NT2/D1 (cell line): Measurements from ENCODE around the gene PGBD5.

Experiments
- DNase-seq: peaks from one replicate; pipeline ENCODE4 v3.0.0-alpha.2; 2011; ENCODE audit warnings: low read depth, low spot score
- H3K27me3 ChIP-seq: 2 replicates; pipeline ENCODE4 v1.6.0; 2011; ENCODE audit warnings: mild to moderate bottlenecking; ENCODE audit not compliant: insufficient read length, insufficient read depth
- H3K36me3 ChIP-seq: 2 replicates; pipeline ENCODE4 v1.6.1; 2011; ENCODE audit warnings: mild to moderate bottlenecking, low read length, mixed read lengths; ENCODE audit not compliant: insufficient read depth, insufficient read length
- H3K4me1 ChIP-seq: 2 replicates; pipeline ENCODE4 v1.5.1; 2011; ENCODE audit not compliant: insufficient read depth, insufficient read length
- H3K4me3 ChIP-seq: 2 replicates; pipeline ENCODE4 v1.5.1; 2011; ENCODE audit warnings: low read depth; ENCODE audit not compliant: insufficient read length
- H3K9ac ChIP-seq: 2 replicates; pipeline ENCODE4 v1.6.0; 2011; ENCODE audit warnings: low read depth; ENCODE audit not compliant: insufficient read length
- H3K9me3 ChIP-seq: 2 replicates; pipeline ENCODE4 v1.5.1; 2011; ENCODE audit warnings: mild to moderate bottlenecking, low read length; ENCODE audit not compliant: insufficient read depth
- SUZ12 ChIP-seq: IDR thresholded peaks from 2 replicates; pipeline ENCODE4 v1.6.1; 2011; ENCODE audit not compliant: insufficient read length, insufficient read depth; ENCODE audit errors: extremely low read depth
- YY1 ChIP-seq: IDR thresholded peaks from 2 replicates; pipeline ENCODE4 v1.6.1; 2011; ENCODE audit not compliant: insufficient read length, insufficient read depth
- ZNF274 ChIP-seq: IDR thresholded peaks from 2 replicates; pipeline ENCODE4 v1.6.1; 2011; ENCODE audit warnings: mild to moderate bottlenecking, low read depth, low read length

The PGBD5 gene

GRCh38 chr1:230355128-230355527 is 71.0 kb downstream of the PGBD5 start:
- Histone ChIP-seq H3K27me3 (no peaks in the 10 kb centered on the region), H3K4me3 (no peak overlapping the region), H3K4me1 (peaks cover 2% of the 10 kb centered on the region)

GRCh38 chr1:230354005-230354404 is 72.1 kb downstream of the PGBD5 start:
- Histone ChIP-seq H3K9me3 (0 out of 2 replicates have a peak, but pooled peaks cover 5% of the 10 kb centered on the region), H3K36me3 (peaks cover 22% of the 10 kb centered on the region), H3K9ac (no peak overlapping the region), H3K4me3 (no peak overlapping the region), H3K4me1 (peaks cover 2% of the 10 kb centered on the region), H3K27me3 (no peaks in the 10 kb centered on the region)
- DNase-seq: no peak
- no peak for TF ChIP-seq ZNF274

More at GRCh38 chr1:230355128-230355527, 71.0 kb downstream of the PGBD5 start:
- TF ChIP-seq YY1 (no peak), ZNF274 (no peak), SUZ12 (no peak)
- DNase-seq: no peak
- Histone ChIP-seq H3K9me3 (0 out of 2 replicates have a peak, but pooled peaks cover 3% of the 10 kb centered on the region), H3K9ac (no peak overlapping the region), H3K36me3 (peaks cover 18% of the 10 kb centered on the region)

GRCh38 chr1:230352537-230352936 is 73.6 kb downstream of the PGBD5 start:
- no peaks in the 10 kb centered on the region for H3K27me3 ChIP-seq
- H3K36me3 ChIP-seq: peaks cover 22% of the 10 kb centered on the region
- no peak for DNase-seq
- H3K4me3 ChIP-seq: no peak overlapping the region
- no peak for TF ChIP-seq SUZ12
- no peak for TF ChIP-seq YY1
- TF ChIP-seq ZNF274: no peak
- no peak overlapping the region for H3K9ac ChIP-seq
- peaks cover 2% of the 10 kb centered on the region for H3K4me1 ChIP-seq
- H3K9me3 ChIP-seq: 0 out of 2 replicates have a peak, but pooled peaks cover 5% of the 10 kb centered on the region

GRCh38 chr1:230351983-230352382 is 74.1 kb downstream of the PGBD5 start:
- H3K9me3 ChIP-seq: 0 out of 2 replicates have a peak, but pooled peaks cover 5% of the 10 kb centered on the region
- no peak for DNase-seq
- peaks cover 2% of the 10 kb centered on the region for H3K4me1 ChIP-seq
- no peaks in the 10 kb centered on the region for H3K27me3 ChIP-seq
- H3K36me3 ChIP-seq: peaks cover 21% of the 10 kb centered on the region
- no peak overlapping the region for H3K9ac ChIP-seq
- TF ChIP-seq YY1: no peak
- no peak for TF ChIP-seq ZNF274
- TF ChIP-seq SUZ12: no peak
- no peak overlapping the region for H3K4me3 ChIP-seq

- Histone ChIP-seq H3K36me3 (peaks cover 16% of the 10 kb centered on the region), H3K4me1 (peaks cover 2% of the 10 kb centered on the region), H3K4me3 (no peak overlapping the region), H3K9ac (no peak overlapping the region), H3K27me3 (no peaks in the 10 kb centered on the region), H3K9me3 (0 out of 2 replicates have a peak, but pooled peaks cover 5% of the 10 kb centered on the region)
- no peak for DNase-seq
- TF ChIP-seq ZNF274: no peak
- TF ChIP-seq YY1: no peak
- TF ChIP-seq SUZ12: no peak
Observed at GRCh38 chr1:230351514-230351913, 74.6 kb downstream of the PGBD5 start.

- Histone ChIP-seq H3K27me3 (no peaks in the 10 kb centered on the region), H3K36me3 (peaks cover 14% of the 10 kb centered on the region), H3K4me3 (no peak overlapping the region), H3K9me3 (0 out of 2 replicates have a peak, but pooled peaks cover 5% of the 10 kb centered on the region), H3K9ac (no peak overlapping the region), H3K4me1 (peaks cover 2% of the 10 kb centered on the region)
- no peak for TF ChIP-seq SUZ12
- no peak for TF ChIP-seq YY1
- no peak for DNase-seq
Observed at GRCh38 chr1:230350208-230350921, 75.8 kb downstream of the PGBD5 start.

- H3K4me3 ChIP-seq: no peak overlapping the region
- DNase-seq: no peak
- peaks cover 8% of the 10 kb centered on the region for H3K36me3 ChIP-seq
- no peak for TF ChIP-seq SUZ12
- H3K4me1 ChIP-seq: peaks cover 2% of the 10 kb centered on the region
- H3K9ac ChIP-seq: no peak overlapping the region
- 0 out of 2 replicates have a peak, but pooled peaks cover 5% of the 10 kb centered on the region for H3K9me3 ChIP-seq
- H3K27me3 ChIP-seq: no peaks in the 10 kb centered on the region
Observed at GRCh38 chr1:230349020-230349393, 77.1 kb downstream of the PGBD5 start.
